Panc1 (cell line): ENCODE measurements around the gene HIPK2. TPM values are rescaled to one million over a fixed set of nuclear protein-coding genes. Genes with fewer than 3 reads are reported as not detected.

Experiments
- ATAC-seq: fragments of 200-7000 bp; cut with Tn5 transposase; 2 replicates; pipeline ENCODE4 v1.9.1; 2020; ENCODE audit warnings: mild to moderate bottlenecking, moderate library complexity
- BruUV-seq: library from RNA; stranded (reverse); fragments of 400-500 nt; replicated peaks from 2 replicates; lab custom pipeline; 2021; lab: Mats Ljungman, UMichigan
- CTCF ChIA-PET: fragments of 300-600 bp; sonication (Branson Sonifier 250); formaldehyde crosslinking; loops from one replicate; lab custom pipeline; 2022; ENCODE audit warnings: antibody characterized with exemption; lab: Charles Lee
- POLR2A ChIA-PET: fragments of 300-600 bp; sonication (Branson Sonifier 250); formaldehyde crosslinking; loops from one replicate; lab custom pipeline; 2022; ENCODE audit warnings: antibody characterized with exemption; lab: Charles Lee
- DNase-seq: peaks from one replicate; pipeline ENCODE4 v3.0.0-alpha.2; 2010; ENCODE audit warnings: low read depth, low spot score
- H3K27ac ChIP-seq: 2 replicates; pipeline ENCODE4 v1.5.1; 2011; ENCODE audit warnings: mild to moderate bottlenecking, low read length, inconsistent platforms
- H3K27me3 ChIP-seq: fragments of 200-500 bp; sonication (Bioruptor generic); 2 replicates; pipeline ENCODE4 v1.6.0; 2014; ENCODE audit warnings: low read length, inconsistent platforms; ENCODE audit not compliant: control insufficient read depth, insufficient read depth
- H3K36me3 ChIP-seq: fragments of 200-500 bp; sonication (Bioruptor generic); 2 replicates; pipeline ENCODE4 v1.5.1; 2014; ENCODE audit warnings: inconsistent platforms, mild to moderate bottlenecking, low read length, moderate library complexity; ENCODE audit not compliant: control insufficient read depth, insufficient read depth
- H3K4me1 ChIP-seq: 2 replicates; pipeline ENCODE4 v1.5.1; 2011; ENCODE audit warnings: inconsistent platforms, mild to moderate bottlenecking, low read length, moderate library complexity; ENCODE audit not compliant: control insufficient read depth, insufficient read depth
- H3K4me3 ChIP-seq, 2 experiments: 2 replicates each; pipeline ENCODE4 v1.5.1; 2011 to 2012; ENCODE audit warnings: low read depth in 2 of 2, low read length in 2 of 2, mild to moderate bottlenecking in 2 of 2, inconsistent platforms in 1 of 2, moderate library complexity in 1 of 2
- H3K9me3 ChIP-seq: fragments of 200-500 bp; sonication (Bioruptor generic); 2 replicates; pipeline ENCODE4 v1.5.1; 2014; ENCODE audit warnings: low read depth, mild to moderate bottlenecking, inconsistent platforms, low read length, moderate library complexity; ENCODE audit not compliant: control insufficient read depth, insufficient read depth
- CTCF ChIP-seq: fragments of 450-650 bp; IDR thresholded peaks from 2 replicates; pipeline ENCODE4 v1.5.1; 2017; ENCODE audit warnings: mild to moderate bottlenecking
- POLR2AphosphoS5 ChIP-seq: IDR thresholded peaks from 2 replicates; pipeline ENCODE4 v1.6.1; 2012; ENCODE audit warnings: mild to moderate bottlenecking, low read depth, low read length, moderate library complexity
- REST ChIP-seq, 2 experiments: IDR thresholded peaks; 2 replicates each; pipeline ENCODE4 v1.6.1; 2011 to 2012; ENCODE audit warnings: low read depth in 2 of 2, control low read depth in 1 of 2, low read length in 1 of 2, mild to moderate bottlenecking in 1 of 2, moderate library complexity in 1 of 2; ENCODE audit not compliant: insufficient read depth in 1 of 2
- SIN3A ChIP-seq: IDR thresholded peaks from 2 replicates; pipeline ENCODE4 v1.6.1; 2012; ENCODE audit warnings: low read depth, mild to moderate bottlenecking, low read length, moderate library complexity, borderline replicate concordance; ENCODE audit not compliant: insufficient read depth
- TCF7L2 ChIP-seq: IDR thresholded peaks from 2 replicates; pipeline ENCODE4 v1.6.1; 2011; ENCODE audit warnings: mild to moderate bottlenecking, low read depth, low read length, inconsistent platforms
- in situ Hi-C: cut with HindIII; loops from 2 replicates; pipeline ENCODE4 v1.10.0; 2016; ENCODE audit warnings: low sequenced_read_pairs, low pct_unique_long_range_greater_than_20kb
- intact Hi-C: fragments of 100-400 bp; cut with micrococcal nuclease; formaldehyde crosslinking; loops from one replicate; pipeline ENCODE4 v1.10.0; 2022; ENCODE audit not compliant: unreplicated experiment
- total RNA-seq: library from RNA; stranded (reverse); gene quantifications from one replicate; pipeline ENCODE4 v1.2.1, GENCODE V29; 2021; ENCODE audit not compliant: unreplicated experiment

HIPK2 gene
- total RNA-seq, 1 experiment from 2014 or later, result 34.1 TPM

GRCh38 chr7:139650429-139651100, 127.2 kb downstream of the HIPK2 start:
- ATAC-seq, result no peak
- CTCF ChIA-PET, result no interaction called here
- no TSS peak for BruUV-seq

GRCh38 chr7:139648941-139649425, 128.8 kb downstream of the HIPK2 start:
- H3K4me3 ChIP-seq, result no peak overlapping the region
- DNase-seq (no peak), ATAC-seq (no peak)
- TF ChIP-seq REST (IDR thresholded peaks at IDR 0.05; ENCODE audit: insufficient read depth in 1 of 2, low read depth in 2 of 2, low read length in 1 of 2) (no peak), TCF7L2 (no peak), CTCF (no peak), POLR2AphosphoS5 (no peak), SIN3A (no peak)
- H3K9me3 ChIP-seq, result no peaks in the 10 kb centered on the region
- CTCF ChIA-PET, result interaction anchor here (0.7 kb wide), 1 partner anchor 15 kb away, joined by 5 read pairs; no protein-coding TSS in a partner anchor
- H3K27ac ChIP-seq, result no peak overlapping the region
- no TSS peak for BruUV-seq
- peaks cover 36% of the 10 kb centered on the region for H3K4me1 ChIP-seq
- no peaks in the 10 kb centered on the region for H3K27me3 ChIP-seq
- in situ Hi-C loops (no loop called here), intact Hi-C loops (no loop called here)
- H3K36me3 ChIP-seq, result no peaks in the 10 kb centered on the region
- POLR2A ChIA-PET, result no interaction called here

More at GRCh38 chr7:139650429-139651100, 127.2 kb downstream of the HIPK2 start:
- H3K4me1 ChIP-seq, result peaks cover 42% of the 10 kb centered on the region
- no peak for TF ChIP-seq TCF7L2
- TF ChIP-seq SIN3A, result no peak
- TF ChIP-seq POLR2AphosphoS5, result no peak
- TF ChIP-seq CTCF, result no peak
- no peak for TF ChIP-seq REST (IDR thresholded peaks at IDR 0.05; ENCODE audit: insufficient read depth in 1 of 2, low read depth in 2 of 2, low read length in 1 of 2)
- no peak overlapping the region for H3K4me3 ChIP-seq
- H3K27me3 ChIP-seq, result no peaks in the 10 kb centered on the region
- in situ Hi-C loops, result no loop called here
- POLR2A ChIA-PET, result interaction anchor here (0.6 kb wide), 1 partner anchor 38 kb away, joined by 3 read pairs; no protein-coding TSS in a partner anchor
- H3K9me3 ChIP-seq, result no peaks in the 10 kb centered on the region
- H3K27ac ChIP-seq, result no peak overlapping the region
- DNase-seq, result no peak
- intact Hi-C loops, result no loop called here
- no peaks in the 10 kb centered on the region for H3K36me3 ChIP-seq
